ENCODE measurements around the gene SYNE3.

SYNE3 gene

GRCh38 chr14:95474941-95475340, 41.5 kb downstream of the SYNE3 start:
- no peak for DNase-seq (ENCODE audit: low spot score)

GRCh38 chr14:95474486-95474885, 42.0 kb downstream of the SYNE3 start:
- no peak for DNase-seq (ENCODE audit: low spot score)

DNA sequence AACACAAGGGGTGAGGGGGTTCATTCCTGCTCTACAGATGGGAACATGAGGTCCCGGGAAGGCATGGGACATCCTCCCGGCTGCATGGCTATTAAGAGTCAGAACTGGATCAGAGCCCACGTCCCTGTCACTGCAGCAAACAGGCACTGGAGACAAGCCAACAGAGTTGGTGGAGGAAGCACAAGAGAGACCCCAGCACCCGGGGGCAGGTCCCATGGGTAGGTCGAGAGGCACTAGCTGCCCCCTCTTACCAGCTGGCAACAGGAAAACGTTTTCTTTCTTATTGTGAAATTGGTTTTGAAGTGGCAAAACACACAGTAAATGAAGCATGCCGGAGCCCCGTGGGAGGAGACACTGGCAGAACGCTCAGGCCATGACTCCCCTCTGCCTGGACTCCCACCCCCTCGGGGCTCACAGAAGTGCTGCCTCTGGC, 43.6 kb downstream of the SYNE3 start:
- DNase-seq (ENCODE audit: low spot score), result no peak

- no peak for DNase-seq (ENCODE audit: low spot score)
Measured at GRCh38 chr14:95471476-95471875, 45.0 kb downstream of the SYNE3 start.

DNA sequence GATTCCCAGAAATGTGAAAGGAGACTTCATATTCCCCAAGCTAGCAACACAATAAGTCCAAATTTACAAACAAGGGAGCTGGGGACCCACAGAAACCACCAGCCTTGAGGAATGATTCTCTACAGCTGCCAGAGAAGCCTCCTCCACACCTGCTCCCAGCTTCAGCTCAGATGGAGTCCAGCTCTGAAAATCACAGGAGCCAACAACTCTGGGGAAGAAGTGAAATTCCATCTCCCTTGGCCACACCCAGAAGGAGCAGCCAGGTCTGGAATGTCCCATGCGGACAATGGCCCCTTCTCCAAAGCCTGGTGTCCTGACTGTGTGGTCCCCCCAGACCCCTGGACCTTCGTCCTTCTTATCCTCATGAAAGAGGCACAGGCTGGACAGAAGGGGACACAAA, 45.4 kb downstream of the SYNE3 start:
- no peak for DNase-seq (ENCODE audit: low spot score)

GRCh38 chr14:95469134-95469481, 47.3 kb downstream of the SYNE3 start:
- no peak for DNase-seq (ENCODE audit: low spot score)

GRCh38 chr14:95468448-95469133, 47.9 kb downstream of the SYNE3 start:
- DNase-seq (ENCODE audit: low spot score), result no peak

GRCh38 chr14:95467657-95468056, 48.8 kb downstream of the SYNE3 start:
- DNase-seq (ENCODE audit: low spot score), result no peak

- DNase-seq (ENCODE audit: low spot score), result no peak
Measured at GRCh38 chr14:95467232-95467631, 49.2 kb downstream of the SYNE3 start.
